Measurements from ENCODE around the gene IL6ST. TPM values are rescaled to one million over a fixed set of nuclear protein-coding genes. Genes with fewer than 3 reads are reported as not detected.
"Not testable (repeated sequence)": the region's sequence is repeated elsewhere in the genome, so short reads cannot be mapped to it uniquely, and the experiment has no call there.

The IL6ST gene
- total and polyA plus RNA-seq, 2 donors from 2014 or later, result 39.2 to 378 TPM

DNA sequence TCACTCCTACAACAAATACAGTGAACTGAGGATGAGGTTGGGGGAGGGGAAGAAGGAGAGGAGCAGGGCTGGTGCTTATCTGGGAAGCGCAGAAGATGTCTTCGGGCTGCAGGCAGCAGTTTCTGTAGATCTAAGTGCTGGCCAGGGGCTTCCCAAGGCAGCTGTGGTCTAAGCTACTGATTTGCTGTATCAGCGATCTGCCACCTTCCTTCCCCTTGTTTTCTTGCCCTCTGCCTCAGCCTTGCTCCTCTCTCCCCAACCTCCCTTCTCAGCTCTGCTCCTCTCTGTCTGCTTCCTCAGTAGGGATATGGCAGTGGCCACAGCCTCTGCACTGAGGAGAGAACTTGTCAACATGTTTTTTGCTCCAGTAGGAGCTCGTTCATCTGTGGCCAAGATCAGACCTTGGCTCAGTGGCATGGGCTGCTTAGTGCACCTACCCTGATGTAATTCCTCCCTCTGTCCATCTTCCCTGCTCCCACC is 42.8 kb upstream of the IL6ST start:
- intact Hi-C loops (cut with DNase I), result no loop called here
- H3K4me3 ChIP-seq (ENCODE audit: low read length in 3 of 3), result no peak overlapping the region
- DNase-seq (no peak), FAIRE-seq (no peak)
- H3K27me3 ChIP-seq (ENCODE audit: control insufficient read depth, insufficient read depth, low read length), result no peaks in the 10 kb centered on the region
- TF ChIP-seq, protein P1, sequence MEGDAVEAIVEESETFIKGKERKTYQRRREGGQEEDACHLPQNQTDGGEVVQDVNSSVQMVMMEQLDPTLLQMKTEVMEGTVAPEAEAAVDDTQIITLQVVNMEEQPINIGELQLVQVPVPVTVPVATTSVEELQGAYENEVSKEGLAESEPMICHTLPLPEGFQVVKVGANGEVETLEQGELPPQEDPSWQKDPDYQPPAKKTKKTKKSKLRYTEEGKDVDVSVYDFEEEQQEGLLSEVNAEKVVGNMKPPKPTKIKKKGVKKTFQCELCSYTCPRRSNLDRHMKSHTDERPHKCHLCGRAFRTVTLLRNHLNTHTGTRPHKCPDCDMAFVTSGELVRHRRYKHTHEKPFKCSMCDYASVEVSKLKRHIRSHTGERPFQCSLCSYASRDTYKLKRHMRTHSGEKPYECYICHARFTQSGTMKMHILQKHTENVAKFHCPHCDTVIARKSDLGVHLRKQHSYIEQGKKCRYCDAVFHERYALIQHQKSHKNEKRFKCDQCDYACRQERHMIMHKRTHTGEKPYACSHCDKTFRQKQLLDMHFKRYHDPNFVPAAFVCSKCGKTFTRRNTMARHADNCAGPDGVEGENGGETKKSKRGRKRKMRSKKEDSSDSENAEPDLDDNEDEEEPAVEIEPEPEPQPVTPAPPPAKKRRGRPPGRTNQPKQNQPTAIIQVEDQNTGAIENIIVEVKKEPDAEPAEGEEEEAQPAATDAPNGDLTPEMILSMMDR (IDR thresholded peaks at IDR 0.05; ENCODE audit: borderline replicate concordance, extremely low read depth, insufficient read depth), result no peak
- peaks cover 0 to 5% (median 3%) of the 10 kb centered on the region in 3 donors for H3K4me1 ChIP-seq (ENCODE audit: control insufficient read depth in 2 of 3, insufficient read depth in 2 of 3, low read depth in 1 of 3, low read length in 3 of 3)
- H3K36me3 ChIP-seq (ENCODE audit: control insufficient read depth in 2 of 3, insufficient read depth in 3 of 3, low read length in 3 of 3), result no peaks in the 10 kb centered on the region
- H3K9ac ChIP-seq (ENCODE audit: low read length in 3 of 3), result no peak overlapping the region
- no peak overlapping the region for H3K27ac ChIP-seq (ENCODE audit: low read depth in 2 of 2, low read length in 2 of 2)
- H3K9me3 ChIP-seq (ENCODE audit: control insufficient read depth in 2 of 3, insufficient read depth in 1 of 3, low read length in 3 of 3), result no peaks in the 10 kb centered on the region

DNA sequence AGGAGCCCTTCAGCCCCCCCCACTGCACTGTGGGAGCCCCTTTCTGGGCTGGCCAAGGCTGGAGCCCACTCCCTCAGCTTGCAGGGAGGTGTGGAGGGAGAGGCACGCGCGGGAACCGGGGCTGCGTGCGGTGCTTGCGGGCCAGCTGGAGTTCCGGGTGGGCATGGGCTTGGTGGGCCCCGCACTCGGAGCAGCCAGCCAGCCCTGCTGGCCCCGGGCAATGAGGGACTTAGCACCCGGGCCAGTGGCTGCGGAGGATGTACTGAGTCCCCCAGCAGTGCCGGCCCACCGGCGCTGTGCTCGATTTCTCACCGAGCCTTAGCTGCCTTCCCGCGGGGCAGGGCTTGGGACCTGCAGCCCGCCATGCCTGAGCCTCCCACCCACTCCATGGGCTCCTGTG is 40.6 kb upstream of the IL6ST start:
- H3K9me3 ChIP-seq (ENCODE audit: control insufficient read depth in 2 of 3, insufficient read depth in 1 of 3, low read length in 3 of 3); H3K4me1 ChIP-seq (ENCODE audit: control insufficient read depth in 2 of 3, insufficient read depth in 2 of 3, low read depth in 1 of 3, low read length in 3 of 3); intact Hi-C loops (cut with DNase I); H3K4me3 ChIP-seq (ENCODE audit: low read length in 3 of 3); DNase-seq; H3K27ac ChIP-seq (ENCODE audit: low read depth in 2 of 2, low read length in 2 of 2); H3K27me3 ChIP-seq (ENCODE audit: control insufficient read depth, insufficient read depth, low read length); H3K36me3 ChIP-seq (ENCODE audit: control insufficient read depth in 2 of 3, insufficient read depth in 3 of 3, low read length in 3 of 3); FAIRE-seq; H3K9ac ChIP-seq (ENCODE audit: low read length in 3 of 3): not testable (repeated sequence)

DNA sequence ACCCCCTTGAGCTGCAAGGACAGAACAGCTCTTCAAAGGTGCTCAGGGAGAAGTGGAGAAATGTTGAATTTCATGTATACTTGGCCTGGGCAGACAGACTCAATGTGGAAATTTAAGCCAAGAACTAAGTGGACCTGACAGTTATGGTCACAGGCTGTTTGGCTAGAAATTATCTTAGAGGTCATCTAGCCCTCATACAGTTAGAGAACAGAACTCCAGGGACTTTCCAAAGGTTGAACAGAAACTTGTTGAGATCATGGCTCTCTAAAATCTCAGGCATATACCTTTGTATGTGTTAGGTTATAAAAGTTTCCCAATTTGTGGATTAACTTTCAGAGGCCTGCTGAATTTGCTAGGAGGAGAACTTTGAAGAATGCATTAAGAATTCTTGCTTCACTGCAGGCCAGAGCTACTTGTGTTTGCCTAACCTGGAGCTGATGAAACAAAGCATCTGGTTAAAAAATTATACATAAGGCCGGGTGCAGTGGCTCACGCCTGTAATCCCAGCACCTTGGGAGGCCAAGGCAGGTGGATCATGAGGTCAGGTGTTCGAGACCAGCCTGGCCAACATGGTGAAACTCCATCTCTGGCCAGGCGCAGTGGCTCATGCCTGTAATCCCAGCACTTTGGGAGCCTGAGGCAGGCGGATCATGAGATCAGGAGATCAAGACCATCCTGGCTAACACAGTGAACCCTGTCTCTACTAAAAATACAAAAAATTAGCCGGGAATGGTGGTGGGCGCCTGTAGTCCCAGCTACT is 35.3 kb upstream of the IL6ST start:
- FAIRE-seq; intact Hi-C loops (cut with DNase I); H3K9ac ChIP-seq (ENCODE audit: low read length in 3 of 3); DNase-seq; H3K36me3 ChIP-seq (ENCODE audit: control insufficient read depth in 2 of 3, insufficient read depth in 3 of 3, low read length in 3 of 3); H3K27me3 ChIP-seq (ENCODE audit: control insufficient read depth, insufficient read depth, low read length); H3K9me3 ChIP-seq (ENCODE audit: control insufficient read depth in 2 of 3, insufficient read depth in 1 of 3, low read length in 3 of 3); H3K4me3 ChIP-seq (ENCODE audit: low read length in 3 of 3): not testable (repeated sequence)
- peak overlapping the region in 1 of 2 donors; percentile 19 for H3K27ac ChIP-seq (ENCODE audit: low read depth in 2 of 2, low read length in 2 of 2)
- peaks cover 0 to 11% (median 7%) of the 10 kb centered on the region in 3 donors for H3K4me1 ChIP-seq (ENCODE audit: control insufficient read depth in 2 of 3, insufficient read depth in 2 of 3, low read depth in 1 of 3, low read length in 3 of 3)

DNA sequence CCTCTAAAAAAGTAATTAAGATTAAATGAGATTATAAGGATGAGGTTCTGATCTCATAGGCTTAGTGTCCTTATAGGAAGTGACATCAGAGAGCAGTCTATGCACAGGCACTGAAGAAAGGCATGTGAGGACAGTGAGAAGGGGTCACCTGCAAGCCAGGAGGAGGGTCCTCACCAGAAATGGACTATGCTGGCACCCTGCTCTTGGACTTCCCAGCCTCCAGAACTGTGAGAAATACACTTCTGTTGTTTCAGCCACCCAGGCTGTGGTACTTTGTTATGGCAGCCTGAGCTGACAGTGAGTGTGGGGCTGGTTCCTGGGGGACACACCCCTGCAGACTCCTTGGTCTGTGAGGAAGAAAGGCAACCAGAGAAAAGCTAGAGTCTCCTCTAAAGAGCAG is 34.7 kb upstream of the IL6ST start:
- no peak for FAIRE-seq
- no peaks in the 10 kb centered on the region for H3K9me3 ChIP-seq (ENCODE audit: control insufficient read depth in 2 of 3, insufficient read depth in 1 of 3, low read length in 3 of 3)
- peaks cover 0 to 17% (median 7%) of the 10 kb centered on the region in 3 donors for H3K4me1 ChIP-seq (ENCODE audit: control insufficient read depth in 2 of 3, insufficient read depth in 2 of 3, low read depth in 1 of 3, low read length in 3 of 3)
- H3K4me3 ChIP-seq (ENCODE audit: low read length in 3 of 3), result no peak overlapping the region
- no peak overlapping the region for H3K27ac ChIP-seq (ENCODE audit: low read depth in 2 of 2, low read length in 2 of 2)
- no peak overlapping the region for H3K9ac ChIP-seq (ENCODE audit: low read length in 3 of 3)
- H3K27me3 ChIP-seq (ENCODE audit: control insufficient read depth, insufficient read depth, low read length), result no peaks in the 10 kb centered on the region
- intact Hi-C loops (cut with DNase I), result no loop called here
- TF ChIP-seq, protein P1 (IDR thresholded peaks at IDR 0.05; ENCODE audit: borderline replicate concordance, extremely low read depth, insufficient read depth), result no peak
- no peak for DNase-seq
- no peaks in the 10 kb centered on the region for H3K36me3 ChIP-seq (ENCODE audit: control insufficient read depth in 2 of 3, insufficient read depth in 3 of 3, low read length in 3 of 3)

Data from kidney (tissue), 14 donors.